ENCODE data around the gene RNF25. TPM values are rescaled to one million over a fixed set of nuclear protein-coding genes. Genes with fewer than 3 reads are reported as not detected.

RNF25 gene
- polyA plus RNA-seq, 3 donors, result 10.7 to 20.3 (median 12.9) TPM

DNA sequence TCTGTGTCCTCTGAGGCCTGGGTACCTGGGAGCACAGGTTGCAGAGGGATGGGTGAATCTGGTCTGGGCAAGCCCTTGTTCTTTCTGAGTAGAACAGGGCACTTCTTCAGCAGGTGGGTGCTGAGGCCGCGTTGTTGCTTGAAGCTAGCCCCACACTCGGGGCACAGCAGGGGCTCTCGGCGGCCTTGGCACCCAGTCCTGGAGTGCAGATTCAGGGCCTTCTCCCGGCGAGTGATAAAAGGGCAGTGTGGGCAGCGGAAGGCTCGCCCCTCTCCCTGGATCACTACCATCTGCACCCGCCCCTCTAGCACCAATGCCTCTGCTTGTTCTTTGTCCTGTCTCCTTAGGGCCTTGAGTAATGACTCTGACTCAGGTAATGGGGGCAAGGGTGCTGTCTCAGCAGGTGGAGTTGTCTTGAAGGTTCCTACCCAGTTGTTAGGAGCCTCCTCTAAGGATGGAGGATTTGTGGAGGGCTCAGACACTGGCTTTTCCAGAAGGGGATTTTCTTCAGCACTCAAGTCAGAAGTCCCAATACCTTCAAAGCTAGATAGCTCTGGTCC lies 28.0 kb downstream of the RNF25 start:
- no peaks in the 10 kb centered on the region for H3K9me3 ChIP-seq (replicated peaks in 1 of 2; ENCODE audit: control insufficient read depth in 1 of 2, insufficient read depth in 1 of 2, low read length in 2 of 2)
- H2AFZ ChIP-seq (ENCODE audit: insufficient read depth, low read depth, low read length, poor library complexity, severe bottlenecking), result no peak overlapping the region
- Mint-ChIP-seq H3K4me1 (no peaks in the 10 kb centered on the region), H3K27ac (no peak overlapping the region), H3K4me3 (no peak overlapping the region), H3K36me3 (peaks cover 83 to 100% of the 10 kb centered on the region in 2 donors), H3K9me3 (no peaks in the 10 kb centered on the region), H3K27me3 (ENCODE audit: low read depth in 3 of 3) (no peaks in the 10 kb centered on the region)
- H3K9ac ChIP-seq (ENCODE audit: insufficient read depth, low read length, poor library complexity, severe bottlenecking), result no peak overlapping the region
- H3K4me1 ChIP-seq (ENCODE audit: control insufficient read depth in 1 of 2, insufficient read depth in 2 of 2, low read length in 2 of 2), result no peaks in the 10 kb centered on the region
- H3K27ac ChIP-seq (ENCODE audit: low read depth in 1 of 2, low read length in 2 of 2), result no peak overlapping the region
- DNase-seq, result no peak
- H4K20me1 ChIP-seq (ENCODE audit: insufficient read depth, low read length), result peaks cover 3% of the 10 kb centered on the region
- WGBS (ENCODE audit: insufficient coverage), result 98% methylated on average over 9 of the region's 10 CpGs
- TF ChIP-seq, protein P1, sequence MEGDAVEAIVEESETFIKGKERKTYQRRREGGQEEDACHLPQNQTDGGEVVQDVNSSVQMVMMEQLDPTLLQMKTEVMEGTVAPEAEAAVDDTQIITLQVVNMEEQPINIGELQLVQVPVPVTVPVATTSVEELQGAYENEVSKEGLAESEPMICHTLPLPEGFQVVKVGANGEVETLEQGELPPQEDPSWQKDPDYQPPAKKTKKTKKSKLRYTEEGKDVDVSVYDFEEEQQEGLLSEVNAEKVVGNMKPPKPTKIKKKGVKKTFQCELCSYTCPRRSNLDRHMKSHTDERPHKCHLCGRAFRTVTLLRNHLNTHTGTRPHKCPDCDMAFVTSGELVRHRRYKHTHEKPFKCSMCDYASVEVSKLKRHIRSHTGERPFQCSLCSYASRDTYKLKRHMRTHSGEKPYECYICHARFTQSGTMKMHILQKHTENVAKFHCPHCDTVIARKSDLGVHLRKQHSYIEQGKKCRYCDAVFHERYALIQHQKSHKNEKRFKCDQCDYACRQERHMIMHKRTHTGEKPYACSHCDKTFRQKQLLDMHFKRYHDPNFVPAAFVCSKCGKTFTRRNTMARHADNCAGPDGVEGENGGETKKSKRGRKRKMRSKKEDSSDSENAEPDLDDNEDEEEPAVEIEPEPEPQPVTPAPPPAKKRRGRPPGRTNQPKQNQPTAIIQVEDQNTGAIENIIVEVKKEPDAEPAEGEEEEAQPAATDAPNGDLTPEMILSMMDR (IDR thresholded peaks at IDR 0.05), result no peak
- H3K36me3 ChIP-seq (replicated peaks in 1 of 2; ENCODE audit: control insufficient read depth in 1 of 2, insufficient read depth in 2 of 2, low read length in 2 of 2), result peaks cover 82 to 97% of the 10 kb centered on the region in 2 donors
- no peak overlapping the region for H3K4me3 ChIP-seq (replicated peaks in 1 of 3; ENCODE audit: low read depth in 2 of 3, low read length in 3 of 3)
- no peaks in the 10 kb centered on the region for H3K27me3 ChIP-seq (ENCODE audit: control insufficient read depth in 2 of 2, insufficient read depth in 2 of 2, low read length in 2 of 2)
- intact Hi-C loops (cut with micrococcal nuclease), result no loop called here
- no peak overlapping the region for H3K4me2 ChIP-seq (replicated peaks; ENCODE audit: extremely low read depth, low read length, poor library complexity, severe bottlenecking)
- no peaks in the 10 kb centered on the region for H3K79me2 ChIP-seq (ENCODE audit: insufficient read depth, low read length)

DNA sequence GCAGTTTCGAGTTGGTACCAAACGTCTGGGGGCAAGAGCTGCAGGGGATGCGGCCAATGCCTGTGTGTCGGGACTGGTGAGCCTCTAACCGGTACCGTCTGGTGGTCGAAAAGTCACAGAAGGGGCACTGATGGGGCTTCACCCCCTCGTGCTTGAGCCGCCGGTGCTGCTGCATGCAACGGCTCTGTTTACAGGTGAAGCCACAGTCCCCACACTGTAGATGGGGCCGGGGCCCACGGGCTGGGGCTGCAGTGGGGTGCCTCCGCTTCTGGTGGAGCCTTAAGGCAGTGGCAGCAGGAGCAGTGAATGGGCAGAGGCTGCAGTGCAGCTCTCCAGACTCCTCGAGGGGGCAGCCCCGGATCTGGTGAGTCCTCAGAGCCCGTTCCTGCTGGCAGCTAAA lies 29.0 kb downstream of the RNF25 start:
- Histone ChIP-seq H3K4me2 (replicated peaks; ENCODE audit: extremely low read depth, low read length, poor library complexity, severe bottlenecking) (no peak overlapping the region), H3K27ac (ENCODE audit: low read depth in 1 of 2, low read length in 2 of 2) (no peak overlapping the region), H3K36me3 (replicated peaks in 1 of 2; ENCODE audit: control insufficient read depth in 1 of 2, insufficient read depth in 2 of 2, low read length in 2 of 2) (peaks cover 82 to 97% of the 10 kb centered on the region in 2 donors), H3K4me3 (replicated peaks in 1 of 3; ENCODE audit: low read depth in 2 of 3, low read length in 3 of 3) (no peak overlapping the region), H2AFZ (ENCODE audit: insufficient read depth, low read depth, low read length, poor library complexity, severe bottlenecking) (no peak overlapping the region), H4K20me1 (ENCODE audit: insufficient read depth, low read length) (no peaks in the 10 kb centered on the region), H3K27me3 (ENCODE audit: control insufficient read depth in 2 of 2, insufficient read depth in 2 of 2, low read length in 2 of 2) (no peaks in the 10 kb centered on the region), H3K9me3 (replicated peaks in 1 of 2; ENCODE audit: control insufficient read depth in 1 of 2, insufficient read depth in 1 of 2, low read length in 2 of 2) (no peaks in the 10 kb centered on the region), H3K9ac (ENCODE audit: insufficient read depth, low read length, poor library complexity, severe bottlenecking) (no peak overlapping the region), H3K79me2 (ENCODE audit: insufficient read depth, low read length) (no peaks in the 10 kb centered on the region), H3K4me1 (ENCODE audit: control insufficient read depth in 1 of 2, insufficient read depth in 2 of 2, low read length in 2 of 2) (no peaks in the 10 kb centered on the region)
- over 99% methylated on average over 15 of the region's 17 CpGs for WGBS (ENCODE audit: insufficient coverage)
- H3K4me1 Mint-ChIP-seq, result no peaks in the 10 kb centered on the region
- H3K27ac Mint-ChIP-seq, result no peak overlapping the region
- H3K36me3 Mint-ChIP-seq, result peaks cover 85 to 100% of the 10 kb centered on the region in 2 donors
- TF ChIP-seq, protein P1 (IDR thresholded peaks at IDR 0.05), result no peak
- intact Hi-C loops (cut with micrococcal nuclease), result no loop called here
- H3K9me3 Mint-ChIP-seq, result no peaks in the 10 kb centered on the region
- H3K4me3 Mint-ChIP-seq, result no peak overlapping the region
- H3K27me3 Mint-ChIP-seq (ENCODE audit: low read depth in 3 of 3), result no peaks in the 10 kb centered on the region
- DNase-seq, result no peak

Measured in CD14-positive monocyte (primary cell).